ENCODE data around the gene C17orf50. TPM values are rescaled to one million over a fixed set of nuclear protein-coding genes. Genes with fewer than 3 reads are reported as not detected.

The C17orf50 gene
- total and polyA plus RNA-seq, 10 donors = 0.15 to 0.42 TPM; not detected in 8

GRCh38 chr17:35715416-35715815 is 45.3 kb upstream of the C17orf50 start:
- intact Hi-C loops (cut with DNase I; ENCODE audit: low total_unique reads) = no loop called here
- Histone ChIP-seq H3K27me3 (replicated peaks in 1 of 7) (no peaks in the 10 kb centered on the region), H3K27ac (no peak overlapping the region), H3K4me1 (peaks cover 4 to 26% (median 19%) of the 10 kb centered on the region in 6 donors), H3K9me3 (no peaks in the 10 kb centered on the region), H3K4me3 (no peak overlapping the region), H3K36me3 (peaks cover 0 to 99% (median 61%) of the 10 kb centered on the region in 6 donors)
- DNase-seq = no peak
- TF ChIP-seq POLR2AphosphoS5 (IDR thresholded peaks at IDR 0.05) = no peak
- TF ChIP-seq CTCF (IDR thresholded peaks at IDR 0.05 in 8 of 11, conservative IDR thresholded peaks at IDR 0.05 in 3 of 11) = no peak
- TF ChIP-seq POLR2A (IDR thresholded peaks at IDR 0.05) = no peak

- H3K27me3 ChIP-seq (replicated peaks in 1 of 7) = no peaks in the 10 kb centered on the region
- no peak for DNase-seq
- H3K36me3 ChIP-seq = peaks cover 0 to 99% (median 57%) of the 10 kb centered on the region in 6 donors
- H3K4me1 ChIP-seq = peaks cover 4 to 26% (median 19%) of the 10 kb centered on the region in 6 donors
- intact Hi-C loops (cut with DNase I; ENCODE audit: low total_unique reads) = no loop called here
- H3K9me3 ChIP-seq = no peaks in the 10 kb centered on the region
- H3K27ac ChIP-seq = no peak overlapping the region
- WGBS, 5 donors = 78 to 92% (median 90%) methylated on average over 3 of the region's 3 CpGs
- TF ChIP-seq POLR2AphosphoS5 (IDR thresholded peaks at IDR 0.05) (no peak), CTCF (IDR thresholded peaks at IDR 0.05 in 8 of 11, conservative IDR thresholded peaks at IDR 0.05 in 3 of 11) (no peak), POLR2A (IDR thresholded peaks at IDR 0.05) (no peak)
- H3K4me3 ChIP-seq = no peak overlapping the region
These were observed 44.5 kb upstream of the C17orf50 start for GRCh38 chr17:35716173-35716572.

- Histone ChIP-seq H3K27me3 (replicated peaks in 1 of 7) (no peaks in the 10 kb centered on the region), H3K27ac (no peak overlapping the region), H3K4me1 (peaks cover 4 to 23% (median 19%) of the 10 kb centered on the region in 6 donors), H3K9me3 (no peaks in the 10 kb centered on the region), H3K4me3 (no peak overlapping the region), H3K36me3 (peaks cover 0 to 99% (median 61%) of the 10 kb centered on the region in 6 donors)
- whole genome bisulfite sequencing, 5 donors = 88 to 99% (median 92%) methylated on average over 4 of the region's 4 CpGs
- intact Hi-C loops (cut with DNase I; ENCODE audit: low total_unique reads) = no loop called here
- DNase-seq = no peak
- TF ChIP-seq POLR2A (IDR thresholded peaks at IDR 0.05) = no peak
- TF ChIP-seq POLR2AphosphoS5 (IDR thresholded peaks at IDR 0.05) = no peak
- no peak for TF ChIP-seq CTCF (IDR thresholded peaks at IDR 0.05 in 8 of 11, conservative IDR thresholded peaks at IDR 0.05 in 3 of 11)
These were observed 43.7 kb upstream of the C17orf50 start for GRCh38 chr17:35716897-35717465.

GRCh38 chr17:35717475-35717874 is 43.2 kb upstream of the C17orf50 start:
- H3K9me3 ChIP-seq = no peaks in the 10 kb centered on the region
- no peak for DNase-seq
- WGBS, 5 donors = 88 to 91% (median 90%) methylated on average over 2 of the region's 2 CpGs
- no peaks in the 10 kb centered on the region for H3K27me3 ChIP-seq (replicated peaks in 1 of 7)
- intact Hi-C loops (cut with DNase I; ENCODE audit: low total_unique reads) = no loop called here
- H3K27ac ChIP-seq = no peak overlapping the region
- no peak overlapping the region for H3K4me3 ChIP-seq
- peaks cover 3 to 21% (median 15%) of the 10 kb centered on the region in 6 donors for H3K4me1 ChIP-seq
- TF ChIP-seq POLR2AphosphoS5 (IDR thresholded peaks at IDR 0.05) (no peak), POLR2A (IDR thresholded peaks at IDR 0.05) (no peak), CTCF (IDR thresholded peaks at IDR 0.05 in 8 of 11, conservative IDR thresholded peaks at IDR 0.05 in 3 of 11) (no peak)
- peaks cover 0 to 99% (median 61%) of the 10 kb centered on the region in 6 donors for H3K36me3 ChIP-seq

Data from spleen (tissue), 11 donors.